ENCODE measurements around the gene ADNP. TPM values are rescaled to one million over a fixed set of nuclear protein-coding genes. Genes with fewer than 3 reads are reported as not detected.

The ADNP gene
- total RNA-seq, 1 experiment from 2014 or later = 55.5 TPM

DNA sequence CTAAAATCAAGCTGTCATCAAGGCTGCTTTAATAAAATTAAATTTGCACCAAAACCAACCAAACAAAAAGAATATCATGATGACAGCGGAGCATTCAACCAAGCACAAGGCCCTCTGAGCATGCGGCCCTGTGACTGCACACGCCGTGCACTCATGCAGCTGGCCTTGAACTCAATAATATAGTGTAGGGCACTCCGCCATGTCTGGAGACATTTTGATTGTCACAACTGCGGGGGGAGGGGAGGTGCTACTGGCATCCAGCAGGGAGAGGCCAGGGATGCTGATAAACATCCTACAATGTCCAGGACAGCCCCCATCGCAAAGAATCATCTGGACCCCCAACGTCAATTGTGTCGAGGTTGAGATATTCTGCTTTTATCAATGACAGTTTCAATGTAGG, 37.1 kb upstream of the ADNP start:
- H3K27me3 ChIP-seq (ENCODE audit: low read length) = no peaks in the 10 kb centered on the region
- no peak overlapping the region for H3K27ac ChIP-seq (ENCODE audit: low read length)
- H4K20me1 ChIP-seq (ENCODE audit: insufficient read depth, low read depth, low read length) = no peaks in the 10 kb centered on the region
- H3K36me3 ChIP-seq (ENCODE audit: insufficient read depth, low read length) = no peaks in the 10 kb centered on the region
- peaks cover 3% of the 10 kb centered on the region for H3K4me1 ChIP-seq (ENCODE audit: low read length)
- no peak overlapping the region for H3K4me2 ChIP-seq (ENCODE audit: low read depth, low read length, poor library complexity, severe bottlenecking)
- no peaks in the 10 kb centered on the region for H3K79me2 ChIP-seq (ENCODE audit: low read length)
- H2AFZ ChIP-seq (ENCODE audit: low read length) = no peak overlapping the region
- no peak overlapping the region for H3K9ac ChIP-seq (ENCODE audit: low read length)
- H3K4me3 ChIP-seq (ENCODE audit: low read length) = no peak overlapping the region
- H3K9me2 ChIP-seq (replicated peaks; ENCODE audit: insufficient read depth, low read length) = no peaks in the 10 kb centered on the region
- H3K9me3 ChIP-seq (ENCODE audit: low read length) = no peaks in the 10 kb centered on the region
- no peak for DNase-seq

DNA sequence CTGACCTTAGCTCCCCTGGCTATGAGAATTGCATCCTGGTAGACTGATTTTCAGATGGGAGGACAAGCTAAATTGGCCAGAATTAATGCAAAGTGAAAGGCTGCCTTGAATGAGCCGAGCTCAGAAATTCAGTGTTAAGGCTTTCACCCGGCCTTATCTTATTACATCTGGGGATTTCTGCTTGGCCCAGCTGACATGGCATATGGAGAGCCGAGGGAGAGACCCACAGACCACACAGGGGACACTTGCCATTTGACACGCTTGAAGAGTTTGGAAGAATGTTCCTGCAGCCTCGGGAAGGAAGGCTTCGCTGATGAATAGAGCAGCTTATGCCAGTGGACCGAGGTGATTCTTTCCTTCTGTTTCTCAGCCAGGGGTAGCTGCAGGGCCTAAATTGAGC, 36.3 kb upstream of the ADNP start:
- H3K4me1 ChIP-seq (ENCODE audit: low read length) = peaks cover 10% of the 10 kb centered on the region
- H3K9me3 ChIP-seq (ENCODE audit: low read length) = no peaks in the 10 kb centered on the region
- H3K4me3 ChIP-seq (ENCODE audit: low read length) = no peak overlapping the region
- H3K79me2 ChIP-seq (ENCODE audit: low read length) = no peaks in the 10 kb centered on the region
- H3K9me2 ChIP-seq (replicated peaks; ENCODE audit: insufficient read depth, low read length) = no peaks in the 10 kb centered on the region
- no peak overlapping the region for H3K9ac ChIP-seq (ENCODE audit: low read length)
- no peaks in the 10 kb centered on the region for H4K20me1 ChIP-seq (ENCODE audit: insufficient read depth, low read depth, low read length)
- no peak overlapping the region for H2AFZ ChIP-seq (ENCODE audit: low read length)
- H3K27me3 ChIP-seq (ENCODE audit: low read length) = no peaks in the 10 kb centered on the region
- no peak overlapping the region for H3K4me2 ChIP-seq (ENCODE audit: low read depth, low read length, poor library complexity, severe bottlenecking)
- no peaks in the 10 kb centered on the region for H3K36me3 ChIP-seq (ENCODE audit: insufficient read depth, low read length)
- no peak overlapping the region for H3K27ac ChIP-seq (ENCODE audit: low read length)
- DNase-seq = no peak

DNA sequence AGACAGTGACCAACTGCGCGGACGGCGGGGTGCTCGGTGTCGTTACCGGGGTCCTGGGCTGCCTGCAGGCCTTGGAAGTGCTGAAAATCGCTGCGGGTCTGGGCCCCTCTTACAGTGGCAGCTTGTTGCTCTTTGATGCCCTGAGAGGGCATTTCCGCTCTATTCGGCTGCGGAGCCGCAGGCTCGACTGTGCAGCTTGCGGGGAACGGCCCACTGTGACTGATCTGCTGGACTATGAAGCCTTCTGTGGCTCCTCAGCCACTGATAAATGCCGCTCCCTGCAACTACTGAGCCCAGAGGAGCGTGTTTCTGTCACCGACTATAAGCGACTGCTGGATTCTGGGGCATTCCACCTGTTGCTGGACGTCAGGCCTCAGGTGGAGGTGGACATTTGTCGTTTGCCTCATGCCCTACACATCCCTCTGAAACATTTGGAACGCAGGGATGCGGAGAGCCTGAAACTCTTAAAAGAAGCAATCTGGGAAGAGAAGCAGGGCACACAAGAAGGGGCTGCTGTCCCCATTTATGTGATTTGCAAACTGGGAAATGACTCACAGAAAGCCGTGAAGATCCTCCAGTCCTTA, 28.4 kb upstream of the ADNP start:
- no peak for DNase-seq
- Histone ChIP-seq H3K9ac (ENCODE audit: low read length) (peak overlapping the region; percentile 91; the same call in 1 of the 2 replicates), H3K27me3 (ENCODE audit: low read length) (no peaks in the 10 kb centered on the region), H4K20me1 (ENCODE audit: insufficient read depth, low read depth, low read length) (peaks cover 27% of the 10 kb centered on the region), H3K4me3 (ENCODE audit: low read length) (peak overlapping the region; percentile 94), H3K79me2 (ENCODE audit: low read length) (peaks cover 56% of the 10 kb centered on the region), H2AFZ (ENCODE audit: low read length) (no peak overlapping the region), H3K4me2 (ENCODE audit: low read depth, low read length, poor library complexity, severe bottlenecking) (peak overlapping the region; percentile 98), H3K9me3 (ENCODE audit: low read length) (no peaks in the 10 kb centered on the region), H3K9me2 (replicated peaks; ENCODE audit: insufficient read depth, low read length) (no peaks in the 10 kb centered on the region), H3K27ac (ENCODE audit: low read length) (no peak overlapping the region), H3K4me1 (ENCODE audit: low read length) (peaks cover 43% of the 10 kb centered on the region), H3K36me3 (ENCODE audit: insufficient read depth, low read length) (peaks cover 11% of the 10 kb centered on the region)

DNA sequence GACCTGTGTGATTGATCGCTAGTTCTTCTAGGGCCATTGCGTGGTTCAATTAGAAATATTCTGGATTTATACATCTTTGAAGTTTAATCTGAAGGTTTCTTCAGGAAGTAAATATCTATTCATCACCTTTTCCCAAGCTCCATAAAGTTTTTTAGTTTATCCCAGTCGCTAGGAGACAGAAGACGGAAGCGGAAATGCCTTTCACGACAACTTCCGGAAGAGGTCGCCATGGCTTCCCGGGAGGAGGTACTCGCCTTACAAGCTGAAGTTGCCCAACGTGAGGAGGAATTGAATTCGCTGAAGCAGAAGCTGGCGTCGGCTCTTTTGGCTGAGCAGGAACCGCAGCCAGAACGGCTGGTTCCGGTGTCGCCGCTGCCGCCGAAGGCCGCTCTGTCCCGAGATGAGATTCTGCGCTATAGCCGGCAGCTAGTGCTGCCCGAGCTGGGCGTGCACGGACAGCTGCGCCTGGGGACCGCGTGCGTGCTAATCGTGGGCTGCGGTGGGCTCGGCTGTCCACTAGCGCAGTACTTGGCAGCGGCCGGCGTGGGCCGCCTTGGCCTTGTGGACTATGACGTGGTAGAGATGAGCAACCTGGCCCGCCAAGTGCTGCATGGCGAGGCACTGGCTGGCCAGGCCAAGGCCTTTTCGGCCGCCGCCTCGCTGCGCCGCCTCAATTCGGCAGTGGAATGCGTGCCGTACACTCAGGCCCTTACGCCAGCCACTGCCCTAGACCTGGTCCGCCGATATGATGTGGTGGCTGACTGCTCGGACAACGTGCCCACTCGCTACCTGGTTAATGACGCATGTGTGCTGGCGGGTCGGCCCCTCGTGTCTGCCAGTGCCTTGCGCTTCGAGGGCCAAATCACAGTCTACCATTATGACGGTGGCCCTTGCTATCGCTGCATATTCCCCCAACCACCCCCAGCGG, 27.6 kb upstream of the ADNP start, which contains the start of gene MOCS3:
TSS of gene MOCS3 (plus strand) at position 204 of the 928 bp plus-strand sequence. CDS start at position 229, 25 bp downstream.
- Histone ChIP-seq H3K9ac (ENCODE audit: low read length) (peak within 1 kb of the TSS; percentile 91), H3K9me2 (replicated peaks; ENCODE audit: insufficient read depth, low read length) (no peaks in the 10 kb centered on the region), H4K20me1 (ENCODE audit: insufficient read depth, low read depth, low read length) (peaks cover 27% of the 10 kb centered on the region), H3K36me3 (ENCODE audit: insufficient read depth, low read length) (peaks cover 18% of the 10 kb centered on the region), H3K9me3 (ENCODE audit: low read length) (no peaks in the 10 kb centered on the region), H3K4me1 (ENCODE audit: low read length) (peaks cover 43% of the 10 kb centered on the region), H2AFZ (ENCODE audit: low read length) (peak within 1 kb of the TSS; percentile 82), H3K4me2 (ENCODE audit: low read depth, low read length, poor library complexity, severe bottlenecking) (peak within 1 kb of the TSS; percentile 98), H3K4me3 (ENCODE audit: low read length) (peak within 1 kb of the TSS; percentile 94), H3K27me3 (ENCODE audit: low read length) (no peaks in the 10 kb centered on the region), H3K79me2 (ENCODE audit: low read length) (peaks cover 63% of the 10 kb centered on the region), H3K27ac (ENCODE audit: low read length) (peak within 1 kb of the TSS; percentile 84)
- peak; percentile 96 for DNase-seq

DNA sequence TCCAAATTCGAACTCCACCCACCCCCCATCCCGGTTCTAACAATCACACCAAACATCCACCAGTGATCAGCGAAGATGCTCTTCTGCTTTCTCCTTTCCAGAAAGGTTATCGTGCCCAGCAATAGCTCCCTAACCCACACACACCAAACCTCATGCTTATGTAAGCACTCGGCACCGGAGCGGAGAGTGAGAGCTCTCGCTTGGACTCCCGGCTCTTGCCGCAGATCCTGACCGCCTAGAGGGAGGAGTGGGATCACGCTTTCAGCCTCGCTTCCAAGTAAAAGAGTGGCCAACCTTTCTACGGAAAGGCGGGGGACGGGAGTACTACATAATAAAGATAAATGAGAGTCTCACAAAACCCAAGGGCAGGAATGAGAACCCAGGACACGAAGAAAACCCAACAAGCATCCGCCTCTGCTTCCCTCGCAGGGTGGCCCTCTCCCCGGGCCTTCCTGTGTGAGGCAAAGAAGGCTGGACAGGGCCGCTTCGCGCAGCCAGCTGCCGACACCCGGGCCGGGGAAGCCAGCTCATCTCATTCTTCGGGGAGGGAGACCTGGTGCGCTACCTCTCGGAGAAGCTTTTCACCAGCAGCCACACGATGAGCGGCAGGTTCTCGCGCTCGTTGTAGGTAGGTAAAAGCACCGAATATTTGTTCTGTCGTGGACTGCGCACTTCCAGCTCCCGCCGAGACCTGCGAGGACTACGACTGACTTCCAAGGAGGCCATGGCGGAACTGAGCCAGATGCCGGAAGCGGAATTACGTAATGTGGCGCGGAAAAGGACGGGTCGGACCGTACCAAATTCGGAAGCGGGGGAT, 26.8 kb upstream of the ADNP start, which contains the start of gene DPM1:
TSS of gene DPM1 (minus strand) at position 735 of the 817 bp plus-strand sequence. CDS start at position 726, 9 bp downstream.
- Histone ChIP-seq H3K4me3 (ENCODE audit: low read length) (peak within 1 kb of the TSS; percentile 94), H3K27me3 (ENCODE audit: low read length) (no peaks in the 10 kb centered on the region), H3K36me3 (ENCODE audit: insufficient read depth, low read length) (peaks cover 27% of the 10 kb centered on the region), H3K4me2 (ENCODE audit: low read depth, low read length, poor library complexity, severe bottlenecking) (peak within 1 kb of the TSS; percentile 98), H3K79me2 (ENCODE audit: low read length) (peaks cover 72% of the 10 kb centered on the region), H3K4me1 (ENCODE audit: low read length) (peaks cover 37% of the 10 kb centered on the region), H2AFZ (ENCODE audit: low read length) (peak within 1 kb of the TSS; percentile 82), H4K20me1 (ENCODE audit: insufficient read depth, low read depth, low read length) (peaks cover 30% of the 10 kb centered on the region), H3K9ac (ENCODE audit: low read length) (peak within 1 kb of the TSS; percentile 91), H3K27ac (ENCODE audit: low read length) (peak within 1 kb of the TSS; percentile 84), H3K9me2 (replicated peaks; ENCODE audit: insufficient read depth, low read length) (no peaks in the 10 kb centered on the region), H3K9me3 (ENCODE audit: low read length) (no peaks in the 10 kb centered on the region)
- DNase-seq = peak; percentile 97

DNA sequence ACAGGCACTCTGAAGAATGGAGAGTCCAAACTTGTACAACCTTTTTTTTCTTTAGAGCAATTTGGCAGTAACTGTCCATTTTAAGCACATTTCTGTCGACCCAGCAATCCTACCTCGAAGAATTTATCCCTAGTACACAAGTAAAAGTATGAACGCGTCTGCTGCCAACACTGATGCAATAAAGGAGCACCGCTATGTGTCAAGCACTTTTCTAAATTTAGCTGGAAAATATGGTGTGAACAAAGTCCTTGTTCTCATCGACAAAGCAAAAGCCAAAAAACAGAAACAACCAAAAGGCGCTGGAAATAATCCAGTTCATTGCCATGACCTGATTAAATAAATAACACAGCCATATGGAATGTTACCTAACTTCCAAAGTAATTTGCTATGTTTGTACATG, 26.0 kb upstream of the ADNP start:
- H3K9me3 ChIP-seq (ENCODE audit: low read length) = no peaks in the 10 kb centered on the region
- H3K4me3 ChIP-seq (ENCODE audit: low read length) = peak overlapping the region; percentile 94
- no peaks in the 10 kb centered on the region for H3K9me2 ChIP-seq (replicated peaks; ENCODE audit: insufficient read depth, low read length)
- peaks cover 31% of the 10 kb centered on the region for H4K20me1 ChIP-seq (ENCODE audit: insufficient read depth, low read depth, low read length)
- no peak overlapping the region for H3K27ac ChIP-seq (ENCODE audit: low read length)
- no peak overlapping the region for H2AFZ ChIP-seq (ENCODE audit: low read length)
- peak overlapping the region; percentile 91 for H3K9ac ChIP-seq (ENCODE audit: low read length)
- peaks cover 28% of the 10 kb centered on the region for H3K36me3 ChIP-seq (ENCODE audit: insufficient read depth, low read length)
- H3K4me2 ChIP-seq (ENCODE audit: low read depth, low read length, poor library complexity, severe bottlenecking) = peak overlapping the region; percentile 98
- peaks cover 30% of the 10 kb centered on the region for H3K4me1 ChIP-seq (ENCODE audit: low read length)
- no peak for DNase-seq
- no peaks in the 10 kb centered on the region for H3K27me3 ChIP-seq (ENCODE audit: low read length)
- peaks cover 79% of the 10 kb centered on the region for H3K79me2 ChIP-seq (ENCODE audit: low read length)

DNA sequence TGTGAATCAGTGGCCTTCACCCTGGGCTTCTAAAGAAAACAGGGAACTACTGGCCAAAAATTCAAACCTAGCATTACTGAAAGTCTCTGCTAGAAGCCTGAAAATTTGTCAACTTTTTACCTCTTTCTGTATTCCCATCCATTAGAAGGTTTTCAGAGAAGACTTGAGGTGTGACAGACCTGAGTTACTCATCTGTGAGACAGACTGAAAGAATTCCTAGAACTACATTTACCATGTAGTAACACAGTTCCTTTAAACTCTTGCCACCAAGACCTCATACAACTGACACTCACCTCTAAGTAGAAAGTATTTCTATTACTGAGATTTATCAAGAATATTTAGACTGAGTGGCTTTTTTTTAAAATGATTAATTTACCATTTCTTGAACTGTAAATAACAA, 22.6 kb upstream of the ADNP start:
- Histone ChIP-seq H3K4me2 (ENCODE audit: low read depth, low read length, poor library complexity, severe bottlenecking) (no peak overlapping the region), H3K27ac (ENCODE audit: low read length) (no peak overlapping the region), H3K9me2 (replicated peaks; ENCODE audit: insufficient read depth, low read length) (no peaks in the 10 kb centered on the region), H3K27me3 (ENCODE audit: low read length) (no peaks in the 10 kb centered on the region), H3K4me3 (ENCODE audit: low read length) (no peak overlapping the region), H3K36me3 (ENCODE audit: insufficient read depth, low read length) (peaks cover 55% of the 10 kb centered on the region; the same call in 1 of the 2 replicates), H4K20me1 (ENCODE audit: insufficient read depth, low read depth, low read length) (peaks cover 27% of the 10 kb centered on the region), H3K4me1 (ENCODE audit: low read length) (peaks cover 17% of the 10 kb centered on the region), H3K9ac (ENCODE audit: low read length) (no peak overlapping the region), H2AFZ (ENCODE audit: low read length) (no peak overlapping the region), H3K9me3 (ENCODE audit: low read length) (no peaks in the 10 kb centered on the region), H3K79me2 (ENCODE audit: low read length) (peaks cover 94% of the 10 kb centered on the region)
- no peak for DNase-seq
